KBM-7 (cell line): ENCODE data around the gene LBX1.

ENCODE experiments used
- DNase-seq: peaks from one replicate; pipeline ENCODE4 v3.0.0-alpha.2; 2015
- in situ Hi-C: fragments of 300-500 bp; cut with MboI; formaldehyde crosslinking; loops from 2 replicates; pipeline ENCODE4 v1.14.3; 2020; ENCODE audit warnings: low sequenced_read_pairs, low pct_unique_long_range_greater_than_20kb, mixed read lengths

The LBX1 gene

GRCh38 chr10:101229266-101230182, at the start of gene LBX1:
Gene LBX1, minus strand, starts transcription at chr10:101229463. Its CDS starts 648 bp downstream, at chr10:101228815.
- no peak for DNase-seq
- in situ Hi-C loops = no loop called here

- in situ Hi-C loops = no loop called here
- no peak for DNase-seq
Observed at GRCh38 chr10:101273741-101274140, 44.5 kb upstream of the LBX1 start.

- no peak for DNase-seq
- in situ Hi-C loops = no loop called here
Observed at GRCh38 chr10:101273330-101273729, 44.1 kb upstream of the LBX1 start.

GRCh38 chr10:101272229-101272868, 43.1 kb upstream of the LBX1 start:
- DNase-seq = peak; percentile 70

GRCh38 chr10:101270763-101271162, 41.5 kb upstream of the LBX1 start:
- in situ Hi-C loops = no loop called here

More at GRCh38 chr10:101272229-101272868, 43.1 kb upstream of the LBX1 start:
- in situ Hi-C loops = no loop called here

GRCh38 chr10:101267776-101268175, 38.5 kb upstream of the LBX1 start:
- in situ Hi-C loops = no loop called here
- no peak for DNase-seq

More at GRCh38 chr10:101270763-101271162, 41.5 kb upstream of the LBX1 start:
- no peak for DNase-seq

GRCh38 chr10:101267290-101267680, 38.0 kb upstream of the LBX1 start:
- in situ Hi-C loops = no loop called here
- DNase-seq = no peak

- no peak for DNase-seq
- in situ Hi-C loops = no loop called here
Observed at GRCh38 chr10:101266381-101267289, 37.4 kb upstream of the LBX1 start.

- in situ Hi-C loops = no loop called here
- no peak for DNase-seq
Observed at GRCh38 chr10:101263150-101263752, 34.0 kb upstream of the LBX1 start.

GRCh38 chr10:101262147-101262546, 32.9 kb upstream of the LBX1 start:
- in situ Hi-C loops = no loop called here

GRCh38 chr10:101261702-101262101, 32.4 kb upstream of the LBX1 start:
- in situ Hi-C loops = no loop called here
- DNase-seq = no peak

More at GRCh38 chr10:101262147-101262546, 32.9 kb upstream of the LBX1 start:
- no peak for DNase-seq

- in situ Hi-C loops = no loop called here
- no peak for DNase-seq
Observed at GRCh38 chr10:101260764-101261481, 31.7 kb upstream of the LBX1 start.

- in situ Hi-C loops = no loop called here
- DNase-seq = peak; percentile 33
Observed at GRCh38 chr10:101258179-101258885, 29.1 kb upstream of the LBX1 start.

- in situ Hi-C loops = no loop called here
- DNase-seq = no peak
Observed at GRCh38 chr10:101257491-101257890, 28.2 kb upstream of the LBX1 start.

- in situ Hi-C loops = no loop called here
- no peak for DNase-seq
Observed at GRCh38 chr10:101257084-101257483, 27.8 kb upstream of the LBX1 start.

GRCh38 chr10:101256387-101256786, 27.1 kb upstream of the LBX1 start:
- in situ Hi-C loops = no loop called here
- DNase-seq = no peak

- in situ Hi-C loops = no loop called here
- no peak for DNase-seq
Observed at GRCh38 chr10:101250136-101250535, 20.9 kb upstream of the LBX1 start.

GRCh38 chr10:101249171-101249581, 19.9 kb upstream of the LBX1 start:
- no peak for DNase-seq
- in situ Hi-C loops = no loop called here
